GM12878 (cell line): ENCODE measurements around the gene NPL. TPM values are rescaled to one million over a fixed set of nuclear protein-coding genes. Genes with fewer than 3 reads are reported as not detected.

Experiments used
- CBX5 ChIP-seq: sonication (generic); IDR thresholded peaks from 2 replicates; pipeline ENCODE4 v1.6.1; 2016; ENCODE audit warnings: low read depth, moderate library complexity, mild to moderate bottlenecking, inconsistent platforms
- DPF2 ChIP-seq: fragments of 450-650 bp; IDR thresholded peaks from 2 replicates; pipeline ENCODE4 v1.6.1; 2017; ENCODE audit warnings: mild to moderate bottlenecking
- EGR1 ChIP-seq, 2 experiments: IDR thresholded peaks; 1 replicate in 1 of 2; 2 replicates in 1 of 2; pipeline ENCODE4 v1.6.1; 2011 to 2012; ENCODE audit warnings: low read depth in 2 of 2, low read length in 2 of 2, borderline replicate concordance in 1 of 2, mild to moderate bottlenecking in 1 of 2, moderate library complexity in 1 of 2
- MXI1 ChIP-seq: fragments of 150-350 bp; IDR thresholded peaks from 2 replicates; pipeline ENCODE4 v1.6.1; 2011; ENCODE audit warnings: low read depth, mild to moderate bottlenecking, inconsistent platforms, low read length, improper control_type of control experiment
- NFYA ChIP-seq: IDR thresholded peaks from 2 replicates; pipeline ENCODE4 v1.6.1; 2011; ENCODE audit warnings: low read depth, mild to moderate bottlenecking, low read length, improper control_type of control experiment, borderline replicate concordance
- NR2C2 ChIP-seq: IDR thresholded peaks from 2 replicates; pipeline ENCODE4 v1.6.1; 2011; ENCODE audit warnings: borderline replicate concordance, low read depth; ENCODE audit not compliant: control insufficient read depth, insufficient read length
- NR2F1 ChIP-seq: fragments of 450-650 bp; conservative IDR thresholded peaks from 2 replicates; pipeline ENCODE4 v1.6.1; 2017; ENCODE audit warnings: mild to moderate bottlenecking
- POU2F2 ChIP-seq: IDR thresholded peaks from 3 replicates; pipeline ENCODE4 v1.6.1; 2011; ENCODE audit warnings: low read depth, mild to moderate bottlenecking, low read length, borderline replicate concordance
- RAD51 ChIP-seq: fragments of 450-650 bp; IDR thresholded peaks from 2 replicates; pipeline ENCODE4 v1.6.1; 2016; ENCODE audit warnings: moderate library complexity, mild to moderate bottlenecking, inconsistent platforms
- ZNF217 ChIP-seq: fragments of 450-650 bp; IDR thresholded peaks from 2 replicates; pipeline ENCODE4 v1.6.1; 2017; ENCODE audit warnings: antibody characterized with exemption, mild to moderate bottlenecking
- polyA plus RNA-seq, 11 experiments: library from polyadenylated mRNA; depleted of rRNA in 4 of 11; unstranded in 6 of 11; stranded (reverse) in 5 of 11; fragments of >200 nt; fragmentation: Nextera tagmentation in 4 of 11; fragmentation: Illumina TruSeq in 1 of 11; extraction: Ambion mirVana in 4 of 11; extraction: Trizol in 1 of 11; gene quantifications; 1 replicate in 1 of 11; 2 replicates in 10 of 11; pipeline versions ENCODE4 v1.2.1 to v1.2.3, GENCODE V29; 2011 to 2016; ENCODE audit warnings: inconsistent platforms in 2 of 11, missing spikeins in 2 of 11, low read depth in 1 of 11
- total RNA-seq, 4 experiments: library from RNA; depleted of rRNA in 3 of 4; stranded (reverse); fragments of >200 nt in 3 of 4; fragmentation: Illumina TruSeq in 1 of 4; extraction: Trizol in 1 of 4; gene quantifications; 2 replicates each; pipeline versions ENCODE4 v1.2.1 to v1.2.3, GENCODE V29; 2013 to 2021
- TF ChIP-seq, protein P1 (sequence below): fragments of 450-650 bp; IDR thresholded peaks from 2 replicates; pipeline ENCODE4 v1.6.1; 2017; ENCODE audit warnings: mild to moderate bottlenecking
- TF ChIP-seq, protein P2 (sequence below): IDR thresholded peaks from 2 replicates; pipeline ENCODE4 v1.6.1; 2011; ENCODE audit warnings: mild to moderate bottlenecking, low read depth, low read length, moderate library complexity; ENCODE audit not compliant: insufficient replicate concordance
- TF ChIP-seq, protein P3 (sequence below): fragments of 450-650 bp; conservative IDR thresholded peaks from 2 replicates; pipeline ENCODE4 v1.6.1; 2017; ENCODE audit warnings: mild to moderate bottlenecking, moderate library complexity
- TF ChIP-seq, protein P4 (sequence below): fragments of 150-350 bp; IDR thresholded peaks from 2 replicates; pipeline ENCODE4 v1.6.1; 2016; ENCODE audit warnings: low read depth, low read length
- TF ChIP-seq, protein P5 (sequence below): fragments of 450-650 bp; formaldehyde crosslinking; IDR thresholded peaks from 2 replicates; pipeline ENCODE4 v1.4.0; 2020; ENCODE audit warnings: mild to moderate bottlenecking, moderate library complexity

Gene NPL
- total and polyA plus RNA-seq, 10 of the 15 experiments (the other 5 are each of a cell fraction or from before 2014, with no cell fraction given) = 5.3 to 19.2 (median 10.0) TPM

DNA sequence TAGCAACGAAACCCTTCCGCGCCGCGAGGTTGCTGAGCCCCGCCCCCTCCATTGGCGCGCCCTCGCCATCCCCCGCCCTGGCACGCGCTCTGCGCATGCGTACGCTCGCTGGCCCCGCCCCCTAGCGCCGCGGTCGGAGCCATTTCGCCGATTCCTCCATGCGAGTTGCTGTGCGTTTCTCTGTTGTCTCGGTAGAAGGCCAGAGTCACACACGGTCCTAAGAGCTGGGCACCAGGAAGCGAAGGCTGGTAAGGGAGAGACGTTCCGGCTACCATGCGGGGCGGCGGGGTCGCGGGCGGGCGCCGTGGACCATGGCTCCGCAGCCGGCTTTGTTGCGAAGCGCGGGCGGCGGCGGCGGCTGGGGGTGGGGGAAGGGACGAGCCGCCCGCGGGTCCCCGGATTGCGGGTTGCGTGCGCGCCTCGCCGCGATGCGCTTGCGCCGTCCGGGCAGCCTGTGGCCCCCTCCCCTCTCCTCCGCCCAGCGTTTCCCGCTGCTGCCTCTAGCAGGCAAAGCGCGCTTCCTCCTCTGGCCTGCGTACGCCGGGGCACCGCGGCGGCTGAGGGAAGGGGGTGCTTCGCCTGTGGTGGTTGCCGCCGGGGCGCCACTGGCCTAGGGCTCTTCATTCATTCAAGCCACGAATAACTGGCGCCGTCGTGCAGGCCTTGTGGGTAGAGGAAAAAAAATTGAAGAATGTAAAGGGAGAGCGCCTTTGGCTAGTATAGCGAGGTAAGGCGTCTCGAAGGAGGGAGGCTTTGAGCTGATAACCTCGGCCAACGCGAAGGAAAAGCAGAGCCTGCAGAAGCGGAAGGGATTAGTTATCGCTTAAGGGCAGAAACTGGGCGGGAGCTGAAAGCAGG is 49.9 kb downstream of the NPL start, which contains the start of gene DHX9 (continued):
- TF ChIP-seq, protein P1, sequence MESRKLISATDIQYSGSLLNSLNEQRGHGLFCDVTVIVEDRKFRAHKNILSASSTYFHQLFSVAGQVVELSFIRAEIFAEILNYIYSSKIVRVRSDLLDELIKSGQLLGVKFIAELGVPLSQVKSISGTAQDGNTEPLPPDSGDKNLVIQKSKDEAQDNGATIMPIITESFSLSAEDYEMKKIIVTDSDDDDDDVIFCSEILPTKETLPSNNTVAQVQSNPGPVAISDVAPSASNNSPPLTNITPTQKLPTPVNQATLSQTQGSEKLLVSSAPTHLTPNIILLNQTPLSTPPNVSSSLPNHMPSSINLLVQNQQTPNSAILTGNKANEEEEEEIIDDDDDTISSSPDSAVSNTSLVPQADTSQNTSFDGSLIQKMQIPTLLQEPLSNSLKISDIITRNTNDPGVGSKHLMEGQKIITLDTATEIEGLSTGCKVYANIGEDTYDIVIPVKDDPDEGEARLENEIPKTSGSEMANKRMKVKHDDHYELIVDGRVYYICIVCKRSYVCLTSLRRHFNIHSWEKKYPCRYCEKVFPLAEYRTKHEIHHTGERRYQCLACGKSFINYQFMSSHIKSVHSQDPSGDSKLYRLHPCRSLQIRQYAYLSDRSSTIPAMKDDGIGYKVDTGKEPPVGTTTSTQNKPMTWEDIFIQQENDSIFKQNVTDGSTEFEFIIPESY = no peak
- no peak for TF ChIP-seq NR2C2
- TF ChIP-seq, protein P2, sequence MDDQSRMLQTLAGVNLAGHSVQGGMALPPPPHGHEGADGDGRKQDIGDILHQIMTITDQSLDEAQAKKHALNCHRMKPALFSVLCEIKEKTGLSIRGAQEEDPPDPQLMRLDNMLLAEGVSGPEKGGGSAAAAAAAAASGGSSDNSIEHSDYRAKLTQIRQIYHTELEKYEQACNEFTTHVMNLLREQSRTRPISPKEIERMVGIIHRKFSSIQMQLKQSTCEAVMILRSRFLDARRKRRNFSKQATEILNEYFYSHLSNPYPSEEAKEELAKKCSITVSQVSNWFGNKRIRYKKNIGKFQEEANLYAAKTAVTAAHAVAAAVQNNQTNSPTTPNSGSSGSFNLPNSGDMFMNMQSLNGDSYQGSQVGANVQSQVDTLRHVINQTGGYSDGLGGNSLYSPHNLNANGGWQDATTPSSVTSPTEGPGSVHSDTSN = no peak
- peak; percentile 66; the same call in 1 of the 2 replicates for TF ChIP-seq ZNF217
- TF ChIP-seq, protein P3, sequence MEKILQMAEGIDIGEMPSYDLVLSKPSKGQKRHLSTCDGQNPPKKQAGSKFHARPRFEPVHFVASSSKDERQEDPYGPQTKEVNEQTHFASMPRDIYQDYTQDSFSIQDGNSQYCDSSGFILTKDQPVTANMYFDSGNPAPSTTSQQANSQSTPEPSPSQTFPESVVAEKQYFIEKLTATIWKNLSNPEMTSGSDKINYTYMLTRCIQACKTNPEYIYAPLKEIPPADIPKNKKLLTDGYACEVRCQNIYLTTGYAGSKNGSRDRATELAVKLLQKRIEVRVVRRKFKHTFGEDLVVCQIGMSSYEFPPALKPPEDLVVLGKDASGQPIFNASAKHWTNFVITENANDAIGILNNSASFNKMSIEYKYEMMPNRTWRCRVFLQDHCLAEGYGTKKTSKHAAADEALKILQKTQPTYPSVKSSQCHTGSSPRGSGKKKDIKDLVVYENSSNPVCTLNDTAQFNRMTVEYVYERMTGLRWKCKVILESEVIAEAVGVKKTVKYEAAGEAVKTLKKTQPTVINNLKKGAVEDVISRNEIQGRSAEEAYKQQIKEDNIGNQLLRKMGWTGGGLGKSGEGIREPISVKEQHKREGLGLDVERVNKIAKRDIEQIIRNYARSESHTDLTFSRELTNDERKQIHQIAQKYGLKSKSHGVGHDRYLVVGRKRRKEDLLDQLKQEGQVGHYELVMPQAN = peak; percentile 91; the same call in 1 of the 2 replicates
- TF ChIP-seq NFYA = no peak
- no peak; the same call in 1 of the 2 replicates for TF ChIP-seq RAD51
- no peak for TF ChIP-seq CBX5
- TF ChIP-seq, protein P4, sequence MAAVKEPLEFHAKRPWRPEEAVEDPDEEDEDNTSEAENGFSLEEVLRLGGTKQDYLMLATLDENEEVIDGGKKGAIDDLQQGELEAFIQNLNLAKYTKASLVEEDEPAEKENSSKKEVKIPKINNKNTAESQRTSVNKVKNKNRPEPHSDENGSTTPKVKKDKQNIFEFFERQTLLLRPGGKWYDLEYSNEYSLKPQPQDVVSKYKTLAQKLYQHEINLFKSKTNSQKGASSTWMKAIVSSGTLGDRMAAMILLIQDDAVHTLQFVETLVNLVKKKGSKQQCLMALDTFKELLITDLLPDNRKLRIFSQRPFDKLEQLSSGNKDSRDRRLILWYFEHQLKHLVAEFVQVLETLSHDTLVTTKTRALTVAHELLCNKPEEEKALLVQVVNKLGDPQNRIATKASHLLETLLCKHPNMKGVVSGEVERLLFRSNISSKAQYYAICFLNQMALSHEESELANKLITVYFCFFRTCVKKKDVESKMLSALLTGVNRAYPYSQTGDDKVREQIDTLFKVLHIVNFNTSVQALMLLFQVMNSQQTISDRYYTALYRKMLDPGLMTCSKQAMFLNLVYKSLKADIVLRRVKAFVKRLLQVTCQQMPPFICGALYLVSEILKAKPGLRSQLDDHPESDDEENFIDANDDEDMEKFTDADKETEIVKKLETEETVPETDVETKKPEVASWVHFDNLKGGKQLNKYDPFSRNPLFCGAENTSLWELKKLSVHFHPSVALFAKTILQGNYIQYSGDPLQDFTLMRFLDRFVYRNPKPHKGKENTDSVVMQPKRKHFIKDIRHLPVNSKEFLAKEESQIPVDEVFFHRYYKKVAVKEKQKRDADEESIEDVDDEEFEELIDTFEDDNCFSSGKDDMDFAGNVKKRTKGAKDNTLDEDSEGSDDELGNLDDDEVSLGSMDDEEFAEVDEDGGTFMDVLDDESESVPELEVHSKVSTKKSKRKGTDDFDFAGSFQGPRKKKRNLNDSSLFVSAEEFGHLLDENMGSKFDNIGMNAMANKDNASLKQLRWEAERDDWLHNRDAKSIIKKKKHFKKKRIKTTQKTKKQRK = no peak
- peak; percentile 81 for TF ChIP-seq MXI1
- TF ChIP-seq, protein P5, sequence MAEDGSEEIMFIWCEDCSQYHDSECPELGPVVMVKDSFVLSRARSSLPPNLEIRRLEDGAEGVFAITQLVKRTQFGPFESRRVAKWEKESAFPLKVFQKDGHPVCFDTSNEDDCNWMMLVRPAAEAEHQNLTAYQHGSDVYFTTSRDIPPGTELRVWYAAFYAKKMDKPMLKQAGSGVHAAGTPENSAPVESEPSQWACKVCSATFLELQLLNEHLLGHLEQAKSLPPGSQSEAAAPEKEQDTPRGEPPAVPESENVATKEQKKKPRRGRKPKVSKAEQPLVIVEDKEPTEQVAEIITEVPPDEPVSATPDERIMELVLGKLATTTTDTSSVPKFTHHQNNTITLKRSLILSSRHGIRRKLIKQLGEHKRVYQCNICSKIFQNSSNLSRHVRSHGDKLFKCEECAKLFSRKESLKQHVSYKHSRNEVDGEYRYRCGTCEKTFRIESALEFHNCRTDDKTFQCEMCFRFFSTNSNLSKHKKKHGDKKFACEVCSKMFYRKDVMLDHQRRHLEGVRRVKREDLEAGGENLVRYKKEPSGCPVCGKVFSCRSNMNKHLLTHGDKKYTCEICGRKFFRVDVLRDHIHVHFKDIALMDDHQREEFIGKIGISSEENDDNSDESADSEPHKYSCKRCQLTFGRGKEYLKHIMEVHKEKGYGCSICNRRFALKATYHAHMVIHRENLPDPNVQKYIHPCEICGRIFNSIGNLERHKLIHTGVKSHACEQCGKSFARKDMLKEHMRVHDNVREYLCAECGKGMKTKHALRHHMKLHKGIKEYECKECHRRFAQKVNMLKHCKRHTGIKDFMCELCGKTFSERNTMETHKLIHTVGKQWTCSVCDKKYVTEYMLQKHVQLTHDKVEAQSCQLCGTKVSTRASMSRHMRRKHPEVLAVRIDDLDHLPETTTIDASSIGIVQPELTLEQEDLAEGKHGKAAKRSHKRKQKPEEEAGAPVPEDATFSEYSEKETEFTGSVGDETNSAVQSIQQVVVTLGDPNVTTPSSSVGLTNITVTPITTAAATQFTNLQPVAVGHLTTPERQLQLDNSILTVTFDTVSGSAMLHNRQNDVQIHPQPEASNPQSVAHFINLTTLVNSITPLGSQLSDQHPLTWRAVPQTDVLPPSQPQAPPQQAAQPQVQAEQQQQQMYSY (CRISPR knock-in tag) = no peak
- peak in 1 of 2 experiments; percentile 79; a peak in 2 of 3 replicates for TF ChIP-seq EGR1 (IDR thresholded peaks at IDR 0.05; ENCODE audit: borderline replicate concordance in 1 of 2, low read depth in 2 of 2, low read length in 2 of 2)
- TF ChIP-seq DPF2 = peak; percentile 86
- TF ChIP-seq POU2F2 = peak; percentile 47; the same call in 1 of the 3 replicates
- TF ChIP-seq NR2F1 = peak; percentile 68; the same call in 1 of the 2 replicates
